ENCODE measurements around the gene SHE.
"Not testable (repeated sequence)": the region's sequence is repeated elsewhere in the genome, so short reads cannot be mapped to it uniquely, and the experiment has no call there.

- TF ChIP-seq POLR2A (IDR thresholded peaks at IDR 0.05) = not testable (repeated sequence)
- TF ChIP-seq, protein P1, sequence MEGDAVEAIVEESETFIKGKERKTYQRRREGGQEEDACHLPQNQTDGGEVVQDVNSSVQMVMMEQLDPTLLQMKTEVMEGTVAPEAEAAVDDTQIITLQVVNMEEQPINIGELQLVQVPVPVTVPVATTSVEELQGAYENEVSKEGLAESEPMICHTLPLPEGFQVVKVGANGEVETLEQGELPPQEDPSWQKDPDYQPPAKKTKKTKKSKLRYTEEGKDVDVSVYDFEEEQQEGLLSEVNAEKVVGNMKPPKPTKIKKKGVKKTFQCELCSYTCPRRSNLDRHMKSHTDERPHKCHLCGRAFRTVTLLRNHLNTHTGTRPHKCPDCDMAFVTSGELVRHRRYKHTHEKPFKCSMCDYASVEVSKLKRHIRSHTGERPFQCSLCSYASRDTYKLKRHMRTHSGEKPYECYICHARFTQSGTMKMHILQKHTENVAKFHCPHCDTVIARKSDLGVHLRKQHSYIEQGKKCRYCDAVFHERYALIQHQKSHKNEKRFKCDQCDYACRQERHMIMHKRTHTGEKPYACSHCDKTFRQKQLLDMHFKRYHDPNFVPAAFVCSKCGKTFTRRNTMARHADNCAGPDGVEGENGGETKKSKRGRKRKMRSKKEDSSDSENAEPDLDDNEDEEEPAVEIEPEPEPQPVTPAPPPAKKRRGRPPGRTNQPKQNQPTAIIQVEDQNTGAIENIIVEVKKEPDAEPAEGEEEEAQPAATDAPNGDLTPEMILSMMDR (IDR thresholded peaks at IDR 0.05) = not testable (repeated sequence)
Observed at GRCh38 chr1:154486756-154487155, 15.5 kb downstream of the SHE start.
